NB4 (cell line): ENCODE data around the gene TTC9C.

Source experiments
- MYC ChIP-seq: IDR thresholded peaks from 2 replicates; pipeline ENCODE4 v1.6.1; 2011; ENCODE audit warnings: low read depth, low read length
- POLR2A ChIP-seq: IDR thresholded peaks from 2 replicates; pipeline ENCODE4 v1.6.1; 2011; ENCODE audit warnings: mild to moderate bottlenecking; ENCODE audit not compliant: insufficient read length; ENCODE audit errors: extremely low read depth
- TF ChIP-seq, protein P1 (sequence below): IDR thresholded peaks from one replicate; pipeline ENCODE4 v1.5.1; 2012; ENCODE audit warnings: low read depth, low read length
- TF ChIP-seq, protein P2 (sequence below): IDR thresholded peaks from 2 replicates; pipeline ENCODE4 v1.6.1; 2011; ENCODE audit warnings: low read depth, low read length

DNA sequence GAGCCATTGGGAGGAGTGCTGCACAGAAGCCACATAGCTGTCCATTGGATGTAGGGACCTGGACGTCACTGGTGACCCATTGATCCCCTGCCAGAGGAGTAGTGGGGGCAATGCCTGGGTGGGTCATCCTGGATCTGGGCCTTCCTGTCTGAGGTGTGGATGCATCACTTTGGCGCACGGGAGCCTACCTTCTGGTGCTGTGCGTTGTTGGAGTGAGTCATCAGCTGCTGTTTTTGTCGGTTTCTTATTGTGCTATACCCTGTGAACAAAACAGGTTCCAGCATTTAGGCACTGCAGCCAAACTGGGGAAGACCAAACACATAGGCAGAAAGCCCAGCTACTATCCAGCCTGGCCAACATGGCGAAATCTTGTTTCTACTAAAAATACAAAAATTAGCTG, 46.1 kb downstream of the TTC9C start:
- TF ChIP-seq, protein P1, sequence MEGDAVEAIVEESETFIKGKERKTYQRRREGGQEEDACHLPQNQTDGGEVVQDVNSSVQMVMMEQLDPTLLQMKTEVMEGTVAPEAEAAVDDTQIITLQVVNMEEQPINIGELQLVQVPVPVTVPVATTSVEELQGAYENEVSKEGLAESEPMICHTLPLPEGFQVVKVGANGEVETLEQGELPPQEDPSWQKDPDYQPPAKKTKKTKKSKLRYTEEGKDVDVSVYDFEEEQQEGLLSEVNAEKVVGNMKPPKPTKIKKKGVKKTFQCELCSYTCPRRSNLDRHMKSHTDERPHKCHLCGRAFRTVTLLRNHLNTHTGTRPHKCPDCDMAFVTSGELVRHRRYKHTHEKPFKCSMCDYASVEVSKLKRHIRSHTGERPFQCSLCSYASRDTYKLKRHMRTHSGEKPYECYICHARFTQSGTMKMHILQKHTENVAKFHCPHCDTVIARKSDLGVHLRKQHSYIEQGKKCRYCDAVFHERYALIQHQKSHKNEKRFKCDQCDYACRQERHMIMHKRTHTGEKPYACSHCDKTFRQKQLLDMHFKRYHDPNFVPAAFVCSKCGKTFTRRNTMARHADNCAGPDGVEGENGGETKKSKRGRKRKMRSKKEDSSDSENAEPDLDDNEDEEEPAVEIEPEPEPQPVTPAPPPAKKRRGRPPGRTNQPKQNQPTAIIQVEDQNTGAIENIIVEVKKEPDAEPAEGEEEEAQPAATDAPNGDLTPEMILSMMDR: no peak
- TF ChIP-seq, protein P2, sequence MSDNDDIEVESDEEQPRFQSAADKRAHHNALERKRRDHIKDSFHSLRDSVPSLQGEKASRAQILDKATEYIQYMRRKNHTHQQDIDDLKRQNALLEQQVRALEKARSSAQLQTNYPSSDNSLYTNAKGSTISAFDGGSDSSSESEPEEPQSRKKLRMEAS: no peak
- TF ChIP-seq POLR2A: no peak
- no peak for TF ChIP-seq MYC
